CMK (cell line): ENCODE measurements around the gene RRBP1.

ENCODE experiments used
- DNase-seq: peaks from one replicate; pipeline ENCODE4 v3.0.0-alpha.2; 2010; ENCODE audit warnings: low read depth

RRBP1 gene

GRCh38 chr20:17634661-17635331, 47.2 kb downstream of the RRBP1 start:
- no peak for DNase-seq

GRCh38 chr20:17633850-17634500, 48.1 kb downstream of the RRBP1 start:
- DNase-seq, result no peak

- DNase-seq, result no peak
Measured at GRCh38 chr20:17633221-17633849, 48.7 kb downstream of the RRBP1 start.

GRCh38 chr20:17631576-17632319, 50.3 kb downstream of the RRBP1 start:
- no peak for DNase-seq

- no peak for DNase-seq
Measured at GRCh38 chr20:17630806-17631195, 51.2 kb downstream of the RRBP1 start.

- DNase-seq, result no peak
Measured at GRCh38 chr20:17630151-17630805, 51.8 kb downstream of the RRBP1 start.

GRCh38 chr20:17629678-17630089, 52.4 kb downstream of the RRBP1 start:
- DNase-seq, result no peak

GRCh38 chr20:17629025-17629424, 53.0 kb downstream of the RRBP1 start:
- DNase-seq, result no peak

GRCh38 chr20:17628101-17628841, 53.8 kb downstream of the RRBP1 start:
- no peak for DNase-seq

GRCh38 chr20:17627101-17627955, 54.7 kb downstream of the RRBP1 start:
- no peak for DNase-seq

- DNase-seq, result no peak
Measured at GRCh38 chr20:17626217-17627007, 55.6 kb downstream of the RRBP1 start.

GRCh38 chr20:17625246-17626051, 56.6 kb downstream of the RRBP1 start:
- DNase-seq, result no peak

- DNase-seq, result no peak
Measured at GRCh38 chr20:17624551-17625245, 57.3 kb downstream of the RRBP1 start.

- no peak for DNase-seq
Measured at GRCh38 chr20:17624070-17624469, 58.0 kb downstream of the RRBP1 start.

- DNase-seq, result no peak
Measured at GRCh38 chr20:17622851-17623508, 59.1 kb downstream of the RRBP1 start.

- no peak for DNase-seq
Measured at GRCh38 chr20:17622086-17622850, 59.8 kb downstream of the RRBP1 start.
